Stimulated activated CD4-positive, alpha-beta T cell treated with anti-CD3 and anti-CD28 coated beads, Interleukin-12 subunit alpha, Interleukin-12 subunit beta, amount 100 ng/mL, for 48 hours (primary cell): ENCODE results near the gene AP3S2.

Source experiments
- DNase-seq, 3 donors: peaks; one replicate each; pipeline ENCODE4 v3.0.0-alpha.2; 2020; ENCODE audit warnings: low read depth in 2 of 3, low spot score in 1 of 3

Gene AP3S2

GRCh38 chr15:89818287-89818686 is 75.5 kb downstream of the AP3S2 start:
- DNase-seq = no peak

DNA sequence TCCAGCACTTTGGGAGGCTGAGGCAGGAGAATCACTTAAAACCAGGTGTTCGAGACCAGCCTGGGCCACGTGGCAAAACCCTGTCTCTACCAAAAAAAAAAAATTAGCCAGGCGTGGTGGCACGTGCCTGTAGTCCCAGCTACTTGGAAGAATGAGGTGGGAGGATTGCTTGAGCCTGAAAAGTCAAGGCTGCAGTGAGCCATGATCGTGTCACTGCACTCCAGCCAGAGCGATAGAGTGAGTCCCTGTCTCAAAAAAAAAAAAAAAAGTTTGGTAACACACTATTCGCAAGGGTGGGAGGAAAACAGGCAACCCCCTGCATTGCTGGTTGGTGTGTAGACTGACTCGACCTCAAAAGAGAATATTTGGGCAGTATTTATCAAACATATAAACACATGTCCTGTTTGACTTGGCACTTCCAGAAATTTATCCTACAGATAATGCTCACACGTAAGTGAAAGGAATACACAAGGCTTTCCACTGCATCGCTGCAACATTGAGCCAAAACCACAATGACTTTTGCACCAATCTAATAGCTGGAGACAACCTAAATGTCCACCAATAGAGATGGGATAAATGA is 76.0 kb downstream of the AP3S2 start:
- no peak for DNase-seq

DNA sequence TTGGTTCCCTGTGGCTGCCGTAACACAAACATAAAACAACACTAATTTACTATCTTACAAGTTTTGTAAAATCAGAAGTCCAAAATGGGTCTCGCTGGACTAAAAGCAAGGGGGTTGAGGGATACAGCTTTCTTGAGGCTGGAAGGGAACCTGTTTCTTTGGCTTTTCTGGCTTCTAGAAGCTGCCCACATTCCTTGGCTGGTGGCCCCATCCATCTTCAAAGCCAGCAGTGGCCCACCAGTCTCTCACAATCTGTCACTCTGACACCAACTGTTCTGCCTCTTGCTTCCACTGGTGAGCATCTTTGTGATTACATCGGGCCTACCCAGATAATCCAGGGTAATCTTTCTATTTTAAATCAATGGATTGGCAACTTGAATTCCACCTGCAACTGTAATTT is 78.0 kb downstream of the AP3S2 start:
- DNase-seq = no peak

DNA sequence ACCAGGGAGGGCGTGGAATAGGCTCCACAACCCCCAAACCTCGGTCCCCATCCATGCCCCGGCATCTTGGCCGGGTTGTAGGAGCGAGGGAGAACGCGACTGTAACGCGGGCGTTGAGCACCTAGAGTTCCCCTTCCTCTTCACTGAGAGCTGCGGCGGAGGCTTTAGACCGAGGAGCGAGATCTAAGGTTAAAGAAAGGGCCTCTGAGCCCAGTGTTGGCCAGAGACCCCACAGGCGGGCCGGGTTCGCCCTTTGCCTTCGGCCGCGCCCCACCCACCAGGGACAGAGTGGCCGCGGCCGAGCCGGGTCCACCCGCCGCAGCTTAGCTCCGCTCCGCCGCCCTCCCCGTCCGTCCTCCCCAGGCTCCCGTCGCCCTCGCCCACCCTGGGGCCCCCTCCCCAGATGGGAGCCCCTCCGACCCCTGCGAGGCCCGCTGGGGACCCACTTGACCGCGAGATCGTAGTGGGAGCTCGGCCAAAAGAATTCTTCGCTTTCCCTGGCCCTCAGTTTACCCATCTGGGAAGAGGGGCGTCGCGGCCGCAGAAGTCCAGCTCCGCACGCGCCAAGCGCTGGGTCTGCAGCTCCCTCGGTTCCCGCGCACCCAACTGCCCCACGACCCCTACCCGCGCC is 79.6 kb downstream of the AP3S2 start:
- DNase-seq = no peak

- DNase-seq = no peak
Measured at GRCh38 chr15:89813381-89814111, 80.2 kb downstream of the AP3S2 start.

DNA sequence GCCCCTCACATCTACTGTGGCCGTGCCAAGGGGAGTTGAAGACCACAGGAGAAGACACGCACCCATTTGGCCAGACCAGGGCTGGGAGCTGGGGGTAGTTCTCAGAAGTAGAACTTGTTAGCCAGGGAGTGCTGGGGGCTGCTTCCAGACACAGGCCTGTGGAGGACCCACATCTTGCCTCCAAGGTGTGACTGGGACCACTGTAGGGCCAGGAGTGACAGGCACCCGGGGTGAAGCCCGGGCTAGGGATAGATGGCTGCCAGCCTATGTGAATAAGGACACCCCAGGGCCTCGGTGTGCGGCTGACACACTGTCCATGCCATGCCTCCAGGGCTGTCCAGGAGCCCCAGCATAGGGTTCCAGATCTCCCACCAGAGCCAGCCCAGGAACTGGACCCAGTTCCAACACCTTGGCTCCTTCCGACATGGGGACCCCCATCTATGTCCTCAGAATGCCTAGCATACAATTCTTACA is 80.9 kb downstream of the AP3S2 start:
- no peak for DNase-seq

DNA sequence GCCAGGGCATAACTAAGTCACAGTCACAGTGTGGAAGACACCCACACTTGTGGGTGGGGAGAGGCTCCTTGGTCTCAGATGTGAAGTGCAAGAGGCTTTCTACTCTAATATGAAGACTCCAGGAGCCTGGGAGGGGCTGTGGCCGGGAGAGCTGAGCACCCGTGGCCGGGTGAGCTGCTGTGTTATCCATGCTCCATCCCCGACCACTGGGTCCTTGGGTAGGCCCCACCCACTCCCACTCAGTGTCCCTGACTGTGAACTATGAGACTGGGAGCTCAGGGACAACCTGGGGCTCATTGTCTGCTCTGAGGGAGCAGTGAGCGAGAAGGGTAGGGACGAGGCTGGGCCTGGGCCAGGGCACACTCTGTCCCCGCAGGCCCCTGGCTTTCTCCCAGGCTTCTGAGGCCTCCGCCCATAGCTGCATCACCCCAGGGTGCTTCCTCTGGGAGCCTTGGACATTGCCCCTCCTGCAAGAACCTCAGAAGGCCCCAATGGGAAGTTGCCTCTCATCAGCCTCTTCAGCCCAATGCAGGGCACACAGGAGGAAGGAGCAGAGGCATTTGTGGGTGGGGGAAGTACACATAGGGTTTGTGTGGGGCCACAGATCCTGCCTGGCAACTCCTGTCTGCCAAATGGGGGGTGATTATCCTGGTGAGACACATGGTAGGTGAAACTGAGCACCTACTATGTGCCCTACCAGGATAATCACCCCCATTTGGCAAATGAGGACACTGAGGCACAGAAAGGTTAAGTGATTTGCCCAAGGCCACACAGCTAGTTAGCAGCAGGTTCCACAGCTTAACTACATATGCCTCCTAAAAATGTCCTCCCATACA is 81.6 kb downstream of the AP3S2 start:
- DNase-seq = no peak

DNA sequence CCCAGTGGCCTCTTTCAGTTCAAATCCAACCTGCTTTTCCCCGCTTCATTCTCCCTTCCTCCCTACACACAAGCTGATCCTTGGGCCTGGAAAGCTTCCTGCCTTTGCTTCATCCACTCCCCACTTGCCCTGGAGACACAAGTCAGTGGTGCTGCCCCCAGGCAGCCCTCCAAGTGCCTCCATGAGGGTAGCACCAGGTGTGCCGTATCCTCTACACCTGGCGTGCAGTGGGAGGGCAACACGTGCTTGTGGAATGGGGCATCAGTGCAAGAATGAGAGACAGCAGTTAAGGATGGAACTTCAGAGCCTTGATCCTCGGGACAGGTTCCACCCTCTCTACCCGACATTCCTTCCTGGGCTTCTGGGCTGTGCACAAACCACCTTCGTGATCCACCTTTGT is 83.0 kb downstream of the AP3S2 start:
- no peak for DNase-seq

DNA sequence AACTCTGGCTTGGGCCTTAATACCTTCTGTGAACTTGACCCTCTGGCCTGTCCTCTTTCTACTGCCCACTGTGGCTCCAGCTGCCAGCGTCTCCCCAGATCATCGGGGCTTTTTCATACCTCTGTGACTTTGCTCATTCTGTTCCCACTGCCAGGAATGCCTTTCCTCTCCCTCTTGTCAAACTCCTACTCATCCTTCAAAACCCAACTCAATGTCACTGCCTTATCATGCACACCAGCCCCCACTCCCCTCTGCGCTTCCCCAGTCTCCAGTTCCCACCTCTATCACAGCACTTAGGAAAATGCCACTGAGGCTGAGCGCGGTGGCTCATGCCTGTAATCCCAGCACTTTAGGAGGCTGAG is 84.0 kb downstream of the AP3S2 start:
- DNase-seq = no peak

DNA sequence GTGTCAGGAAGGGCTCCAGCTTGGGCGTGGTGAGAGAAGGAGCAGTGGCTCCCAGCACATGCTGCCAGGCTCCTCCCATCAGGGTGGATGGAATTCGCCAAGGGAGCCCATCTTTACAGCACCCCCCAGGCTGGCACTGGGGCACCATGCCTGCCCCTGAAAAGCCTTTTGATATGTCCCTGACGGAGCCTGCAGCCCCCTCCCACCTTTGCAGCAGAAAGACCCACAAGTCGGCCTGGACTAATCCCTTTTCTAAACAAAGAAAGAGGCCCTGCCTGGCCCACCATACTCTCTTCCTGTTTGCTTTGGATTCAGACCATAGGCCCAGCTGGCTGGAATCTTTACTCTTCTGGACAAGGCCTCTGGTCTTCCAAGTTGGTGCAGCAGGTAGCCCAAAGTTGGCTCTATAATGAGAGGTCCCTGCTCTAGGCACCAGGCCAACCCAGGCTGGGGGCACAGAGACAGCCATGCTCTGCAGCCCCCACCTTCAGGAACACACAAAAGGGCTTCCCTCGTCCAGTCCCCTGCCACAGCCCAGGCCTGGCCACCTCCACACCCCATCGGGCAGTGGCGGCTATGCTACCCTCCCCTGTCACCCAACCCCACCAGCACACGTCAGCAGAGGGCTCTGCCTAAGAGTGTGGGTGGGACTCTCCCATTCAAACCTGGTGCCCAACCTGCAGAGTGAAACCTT is 84.6 kb downstream of the AP3S2 start:
- no peak for DNase-seq

DNA sequence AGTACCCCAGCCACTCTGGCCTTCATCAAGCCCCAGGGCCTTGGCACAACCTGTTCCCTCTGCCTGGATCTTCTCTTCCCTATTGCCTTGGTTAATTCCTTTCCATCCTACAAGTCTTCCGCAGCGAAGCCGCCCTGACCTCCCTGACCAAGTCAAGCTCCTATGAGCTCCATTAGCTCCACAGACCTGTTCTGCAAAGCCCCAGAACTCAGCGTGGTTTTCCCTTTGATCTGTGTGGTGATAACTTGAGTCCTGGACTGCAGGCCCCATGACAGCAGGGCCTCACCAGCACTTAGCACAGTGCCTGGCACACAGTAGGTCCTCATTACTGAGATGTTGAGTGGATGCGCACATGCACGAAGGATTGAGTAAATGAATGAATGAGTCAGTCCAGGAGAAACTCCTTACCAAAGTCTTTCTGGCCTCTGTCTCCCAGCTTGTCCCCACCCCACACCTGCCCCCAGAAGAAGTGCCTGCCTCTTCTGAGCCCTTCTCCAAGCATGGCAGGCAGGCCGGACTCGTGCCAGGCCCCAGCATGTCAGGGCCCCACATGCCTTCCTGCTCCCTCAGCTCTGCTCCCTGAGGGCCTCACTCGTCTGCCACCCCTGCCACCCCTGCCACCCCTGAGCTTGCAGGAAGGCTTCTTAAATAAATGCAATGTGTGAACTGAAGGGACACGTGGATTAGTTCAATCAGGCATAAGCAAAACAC is 85.5 kb downstream of the AP3S2 start:
- no peak for DNase-seq

DNA sequence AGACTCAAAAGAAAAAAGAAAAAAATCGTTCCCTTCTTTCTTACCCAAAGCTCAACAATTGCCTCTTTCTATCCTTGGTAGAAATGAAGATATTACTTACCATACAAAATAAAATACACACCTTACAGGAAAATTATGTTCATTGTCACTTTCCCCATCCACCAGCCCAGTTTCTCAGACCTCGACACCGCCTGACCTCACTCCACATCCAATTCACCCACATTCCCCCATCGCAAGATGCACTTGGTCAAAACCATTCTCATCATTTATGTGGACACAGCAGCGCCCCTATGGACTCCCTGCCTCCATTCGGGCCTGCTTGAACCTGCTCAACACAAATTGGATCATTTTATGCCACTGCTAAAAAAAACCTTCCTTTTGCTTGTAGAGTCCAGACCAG is 86.1 kb downstream of the AP3S2 start:
- DNase-seq = no peak

DNA sequence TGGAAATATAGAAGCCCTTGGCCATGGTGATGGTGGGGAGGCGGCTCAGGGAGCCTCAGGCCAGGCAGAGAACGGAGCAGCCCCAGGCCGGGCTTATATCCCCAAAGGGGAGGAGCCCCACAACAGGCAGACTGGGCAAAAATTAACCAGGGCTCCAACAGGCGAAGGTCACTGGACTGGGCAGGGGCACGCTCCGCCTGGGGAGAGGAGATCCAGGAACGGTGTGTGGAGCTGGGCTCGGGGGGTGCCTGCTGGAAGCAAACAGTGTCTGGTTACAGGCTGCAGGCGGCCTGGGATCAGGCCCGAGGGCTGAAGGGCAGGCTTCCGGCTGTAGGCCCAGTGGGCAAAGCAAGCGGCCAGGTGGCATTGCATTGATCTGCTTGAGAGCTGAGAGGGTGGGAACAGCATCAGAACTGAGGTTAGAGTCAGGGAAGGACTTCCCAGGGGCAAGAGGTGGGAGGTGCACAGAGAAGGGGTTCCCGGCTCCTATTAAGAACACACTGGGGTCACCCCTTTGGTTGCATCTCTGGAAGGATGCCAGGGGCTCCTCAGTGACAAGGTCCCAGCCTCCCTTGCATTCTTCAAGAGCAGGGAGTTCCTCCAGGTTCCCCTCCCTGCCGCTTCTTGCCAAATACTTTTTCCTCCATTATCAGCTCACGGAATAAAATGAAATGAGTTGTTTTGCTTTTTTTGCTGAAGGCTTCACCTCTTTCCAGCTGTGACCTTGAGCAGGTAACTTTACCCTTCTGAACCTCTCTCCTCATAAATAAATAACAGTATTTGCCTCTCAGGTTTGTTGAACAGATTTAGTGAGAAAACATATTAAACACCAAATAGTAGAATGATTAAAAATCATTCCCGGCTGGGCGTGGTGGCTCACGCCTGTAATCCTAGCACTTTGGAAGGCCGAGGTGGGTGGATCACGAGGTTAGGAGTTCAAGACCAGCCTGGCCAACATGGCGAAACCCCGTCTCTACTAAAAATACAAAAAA is 86.9 kb downstream of the AP3S2 start:
- DNase-seq = no peak

DNA sequence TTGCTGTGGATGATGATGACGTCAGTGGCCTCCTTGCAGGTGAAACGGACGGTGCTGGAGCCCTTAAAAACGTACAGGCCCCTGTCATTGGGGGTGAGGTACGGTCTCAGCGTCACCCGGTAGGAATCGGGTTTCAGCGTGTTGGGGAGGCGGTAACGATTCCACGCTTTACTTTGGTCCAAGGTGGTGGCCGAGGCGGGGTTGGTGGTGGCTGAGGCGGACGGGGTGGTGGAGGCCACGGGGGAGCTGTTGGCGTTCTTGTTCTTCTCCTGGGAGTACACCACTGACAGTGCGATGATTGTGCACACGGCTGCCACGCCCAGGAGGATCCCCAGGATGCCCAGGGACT is 87.6 kb downstream of the AP3S2 start:
- DNase-seq = no peak

- no peak for DNase-seq
Measured at GRCh38 chr15:89805241-89806209, 88.3 kb downstream of the AP3S2 start.

- DNase-seq = no peak
Measured at GRCh38 chr15:89803941-89804800, 89.6 kb downstream of the AP3S2 start.
